ENCODE results near the gene WWOX. TPM values are rescaled to one million over a fixed set of nuclear protein-coding genes. Genes with fewer than 3 reads are reported as not detected.

WWOX gene
- total and polyA plus RNA-seq, 2 of the 8 experiments (the other 6 are each of a cell fraction or from before 2014, with no cell fraction given): 5.4 to 16.7 TPM

GRCh38 chr16:78953526-78953925 is 854.1 kb downstream of the WWOX start:
- Histone ChIP-seq H3K36me3 (ENCODE audit: control insufficient read depth in 2 of 4, insufficient read depth in 4 of 4, low read length in 3 of 4) (no peaks in the 10 kb centered on the region), H4K20me1 (replicated peaks in 1 of 2; ENCODE audit: control insufficient read depth in 1 of 2, insufficient read depth in 2 of 2, low read length in 2 of 2) (no peaks in the 10 kb centered on the region), H3K27me3 (replicated peaks in 1 of 4; ENCODE audit: control insufficient read depth in 3 of 4, extremely low read depth in 1 of 4, insufficient read depth in 3 of 4, low read length in 3 of 4) (no peaks in the 10 kb centered on the region), H3K23me2 (ENCODE audit: low read depth, low read length) (peaks cover 3% of the 10 kb centered on the region; the same call in 1 of the 2 replicates), H3K4me3 (ENCODE audit: extremely low read depth in 1 of 4, insufficient read depth in 2 of 4, low read depth in 3 of 4, low read length in 4 of 4) (no peak overlapping the region), H3K56ac (replicated peaks; ENCODE audit: insufficient read length, low read depth, low read length) (no peak overlapping the region), H2BK15ac (ENCODE audit: low read length) (no peak overlapping the region), H2BK120ac (replicated peaks; ENCODE audit: low read depth, low read length) (no peak overlapping the region), H3K4ac (replicated peaks; ENCODE audit: insufficient read length, low read depth, low read length) (no peak overlapping the region), H2AK5ac (ENCODE audit: low read depth, low read length) (no peak overlapping the region), H3K4me1 (replicated peaks in 1 of 4; ENCODE audit: control insufficient read depth in 3 of 4, insufficient read depth in 4 of 4, low read length in 3 of 4) (peaks cover 0 to 3% (median 0%) of the 10 kb centered on the region in 4 experiments; a peak in 1 of 7 replicates), H2BK5ac (ENCODE audit: low read depth, low read length) (no peak overlapping the region), H2BK12ac (ENCODE audit: low read depth, low read length) (no peak overlapping the region), H3K4me2 (ENCODE audit: insufficient read depth in 1 of 2, low read depth in 2 of 2, low read length in 2 of 2) (no peak overlapping the region), H4K8ac (ENCODE audit: extremely low read depth, insufficient read depth, low read length) (no peak overlapping the region), H3K27ac (ENCODE audit: low read depth, low read length) (no peak overlapping the region), H4K91ac (replicated peaks; ENCODE audit: insufficient read length, low read length) (no peak overlapping the region), H3K79me2 (ENCODE audit: control insufficient read depth in 1 of 2, insufficient read depth in 2 of 2, low read length in 2 of 2) (no peaks in the 10 kb centered on the region), H2AFZ (ENCODE audit: low read length) (no peak overlapping the region), H3K18ac (ENCODE audit: extremely low read depth, low read length) (no peak overlapping the region), H4K5ac (ENCODE audit: insufficient read length, low read depth, low read length) (no peak overlapping the region), H3K9me3 (ENCODE audit: insufficient read depth in 2 of 2, low read depth in 1 of 2, low read length in 1 of 2) (no peaks in the 10 kb centered on the region), H2BK20ac (ENCODE audit: low read length) (no peak overlapping the region), H3K23ac (ENCODE audit: insufficient read length) (no peak overlapping the region), H3K14ac (ENCODE audit: insufficient read length) (no peak overlapping the region), H3K9ac (replicated peaks in 1 of 4; ENCODE audit: extremely low read depth in 1 of 4, low read depth in 3 of 4, low read length in 3 of 4) (no peak overlapping the region), H3K79me1 (ENCODE audit: low read depth, low read length) (no peaks in the 10 kb centered on the region; the same call in 1 of the 2 replicates)
- CTCF ChIA-PET (ENCODE audit: partially characterized antibody): no interaction called here
- FAIRE-seq (no peak), DNase-seq (ENCODE audit: low read depth in 1 of 2, low spot score in 2 of 2) (no peak)
- POLR2A ChIA-PET (ENCODE audit: partially characterized antibody): no interaction called here
- TF ChIP-seq ATF2 (IDR thresholded peaks at IDR 0.05; ENCODE audit: low read length) (no peak), KDM1A (IDR thresholded peaks at IDR 0.05; ENCODE audit: borderline replicate concordance, low read length) (no peak), POLR2A (IDR thresholded peaks at IDR 0.05; ENCODE audit: control extremely low read depth in 1 of 2, low read depth in 2 of 2, low read length in 2 of 2) (no peak), SP4 (IDR thresholded peaks at IDR 0.05; ENCODE audit: low read length) (no peak), HDAC2 (IDR thresholded peaks at IDR 0.05; ENCODE audit: borderline replicate concordance in 1 of 2, low read depth in 2 of 2, low read length in 2 of 2) (no peak), E2F6 (IDR thresholded peaks at IDR 0.05) (no peak), SRF (IDR thresholded peaks at IDR 0.05; ENCODE audit: low read depth, low read length) (no peak)
- 88% methylated on average over 8 of the region's 8 CpGs; no CpG with 5 or more reads in 1 of the 2 experiments for WGBS, 2 experiments (ENCODE audit: extremely low coverage in 1 of 2, insufficient coverage in 1 of 2, insufficient read length in 1 of 2, insufficient replicate concordance in 2 of 2, low coverage in 1 of 2, low lambda C conversion rate in 2 of 2, missing lambda C conversion rate in 1 of 2)

Data from H1 (cell line).